ENCODE data around the gene SLC1A2.

The SLC1A2 gene

GRCh38 chr11:35415487-35415886 is 3.9 kb downstream of the SLC1A2 start:
- TF ChIP-seq CTCF (IDR thresholded peaks at IDR 0.05; ENCODE audit: low read depth, low read length, missing control alignments): no peak
- DNase-seq (ENCODE audit: low read depth): no peak
- no peak overlapping the region for H3K4me3 ChIP-seq (ENCODE audit: low read depth, low read length)
- in situ Hi-C loops (cut with HindIII; ENCODE audit: low sequenced_read_pairs): loop anchor here (5.0 kb wide), 1 partner anchor 488 kb away; no protein-coding TSS in a partner anchor

DNA sequence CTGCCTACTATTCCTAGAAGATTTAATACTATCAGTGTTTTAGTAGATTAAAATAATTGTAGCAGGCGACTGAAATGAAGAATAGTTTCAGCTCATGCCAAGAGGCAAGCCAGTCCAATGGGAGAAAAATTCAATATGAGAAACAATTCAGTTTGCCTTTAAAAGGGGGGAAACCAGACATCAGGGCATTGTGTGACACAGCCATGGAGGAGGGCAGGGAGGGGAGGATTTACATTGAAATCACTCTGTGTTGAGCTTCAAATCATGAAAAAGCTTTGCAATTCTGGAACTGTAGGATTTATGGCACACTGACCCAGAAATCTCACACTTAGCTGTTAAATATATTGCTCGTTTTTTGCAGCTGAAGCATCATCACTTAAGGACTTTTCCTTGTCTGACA is 4.6 kb downstream of the SLC1A2 start:
- TF ChIP-seq CTCF (IDR thresholded peaks at IDR 0.05; ENCODE audit: low read depth, low read length, missing control alignments): no peak
- DNase-seq (ENCODE audit: low read depth): no peak
- no peak overlapping the region for H3K4me3 ChIP-seq (ENCODE audit: low read depth, low read length)
- in situ Hi-C loops (cut with HindIII; ENCODE audit: low sequenced_read_pairs): loop anchor here (5.0 kb wide), 1 partner anchor 487 kb away; no protein-coding TSS in a partner anchor

DNA sequence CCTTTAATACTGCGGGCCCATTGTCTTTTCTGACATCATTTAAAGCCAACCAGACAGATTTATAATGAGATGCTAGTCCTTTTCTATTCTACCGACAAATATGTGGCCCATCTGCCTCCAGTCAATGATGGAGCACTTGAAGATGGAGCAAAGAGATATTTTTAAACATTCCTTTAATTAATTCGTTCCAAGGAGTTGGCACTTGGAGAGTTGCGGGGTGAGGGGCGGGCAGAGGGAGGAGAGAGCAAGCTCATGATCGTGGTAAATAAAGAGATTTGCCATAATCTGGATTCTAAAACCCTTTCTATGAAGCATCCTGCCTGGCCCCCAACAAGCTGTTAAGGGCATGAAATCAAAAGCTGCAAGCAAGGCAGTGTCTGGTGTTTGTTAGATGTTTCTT is 5.0 kb downstream of the SLC1A2 start:
- no peak for TF ChIP-seq CTCF (IDR thresholded peaks at IDR 0.05; ENCODE audit: low read depth, low read length, missing control alignments)
- DNase-seq (ENCODE audit: low read depth): no peak
- H3K4me3 ChIP-seq (ENCODE audit: low read depth, low read length): no peak overlapping the region
- in situ Hi-C loops (cut with HindIII; ENCODE audit: low sequenced_read_pairs): no loop called here

- DNase-seq (ENCODE audit: low read depth): no peak
- in situ Hi-C loops (cut with HindIII; ENCODE audit: low sequenced_read_pairs): no loop called here
- H3K4me3 ChIP-seq (ENCODE audit: low read depth, low read length): no peak overlapping the region
- TF ChIP-seq CTCF (IDR thresholded peaks at IDR 0.05; ENCODE audit: low read depth, low read length, missing control alignments): no peak
Observed at GRCh38 chr11:35413598-35413997, 5.8 kb downstream of the SLC1A2 start.

GRCh38 chr11:35412285-35412684 is 7.1 kb downstream of the SLC1A2 start:
- no peak for DNase-seq (ENCODE audit: low read depth)
- TF ChIP-seq CTCF (IDR thresholded peaks at IDR 0.05; ENCODE audit: low read depth, low read length, missing control alignments): peak; percentile 62
- in situ Hi-C loops (cut with HindIII; ENCODE audit: low sequenced_read_pairs): no loop called here
- no peak overlapping the region for H3K4me3 ChIP-seq (ENCODE audit: low read depth, low read length)

DNA sequence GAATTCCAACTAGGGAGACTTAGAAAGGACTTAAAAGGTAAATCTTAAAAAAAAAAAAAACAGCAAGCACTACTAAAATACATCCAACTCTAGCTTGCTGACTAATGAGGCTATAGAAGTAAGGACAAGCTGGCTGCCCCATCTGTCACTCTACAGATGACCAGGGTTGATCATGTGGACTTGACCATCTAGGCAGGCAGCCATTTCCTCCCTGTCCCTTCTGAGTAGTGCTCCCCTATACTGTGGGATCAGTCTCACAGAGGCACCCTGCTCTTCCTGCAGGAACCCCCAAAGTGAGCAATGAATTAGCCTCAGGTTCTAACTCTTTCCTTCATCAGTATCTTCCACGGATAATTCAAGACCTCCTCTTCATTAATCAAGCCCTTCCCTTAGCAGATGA is 12.3 kb downstream of the SLC1A2 start:
- in situ Hi-C loops (cut with HindIII; ENCODE audit: low sequenced_read_pairs): no loop called here

More for the DNA sequence above, 12.3 kb downstream of the SLC1A2 start:
- TF ChIP-seq CTCF (IDR thresholded peaks at IDR 0.05; ENCODE audit: low read depth, low read length, missing control alignments): no peak
- H3K4me3 ChIP-seq (ENCODE audit: low read depth, low read length): no peak overlapping the region
- DNase-seq (ENCODE audit: low read depth): no peak

Measured in astrocyte of the cerebellum (primary cell).